ENCODE measurements around the gene MPL.
"Not testable (repeated sequence)": the region's sequence is repeated elsewhere in the genome, so short reads cannot be mapped to it uniquely, and the experiment has no call there.

The MPL gene

GRCh38 chr1:43379476-43379875 is 41.9 kb downstream of the MPL start:
- no peak for DNase-seq (ENCODE audit: low read depth)

- DNase-seq (ENCODE audit: low read depth) = no peak
These were observed 44.0 kb downstream of the MPL start for GRCh38 chr1:43381612-43382011.

- no peak for DNase-seq (ENCODE audit: low read depth)
These were observed 44.6 kb downstream of the MPL start for GRCh38 chr1:43382027-43382779.

GRCh38 chr1:43383449-43383848 is 45.8 kb downstream of the MPL start:
- no peak for DNase-seq (ENCODE audit: low read depth)

GRCh38 chr1:43386676-43387075 is 49.1 kb downstream of the MPL start:
- no peak for DNase-seq (ENCODE audit: low read depth)

- DNase-seq (ENCODE audit: low read depth) = no peak
These were observed 50.5 kb downstream of the MPL start for GRCh38 chr1:43387976-43388599.

- DNase-seq (ENCODE audit: low read depth) = no peak
These were observed 51.0 kb downstream of the MPL start for GRCh38 chr1:43388613-43389012.

GRCh38 chr1:43389326-43390313 is 52.0 kb downstream of the MPL start, which contains the start of the genes MED8 and SZT2:
MED8 (minus strand) TSS chr1:43389800; CDS start chr1:43389764, 36 bp downstream.
SZT2 (plus strand) TSS chr1:43389899; CDS start chr1:43389969, 70 bp downstream.
- peak; percentile 91 for DNase-seq (ENCODE audit: low read depth)

- DNase-seq (ENCODE audit: low read depth) = no peak
These were observed 55.1 kb downstream of the MPL start for GRCh38 chr1:43392702-43393101.

- DNase-seq (ENCODE audit: low read depth) = no peak
These were observed 57.9 kb downstream of the MPL start for GRCh38 chr1:43395523-43395922.

GRCh38 chr1:43396059-43396458 is 58.4 kb downstream of the MPL start:
- no peak for DNase-seq (ENCODE audit: low read depth)

- no peak for DNase-seq (ENCODE audit: low read depth)
These were observed 60.6 kb downstream of the MPL start for GRCh38 chr1:43398227-43398626.

- not testable (repeated sequence) for DNase-seq (ENCODE audit: low read depth)
These were observed 62.8 kb downstream of the MPL start for GRCh38 chr1:43400441-43400840.

- no peak for DNase-seq (ENCODE audit: low read depth)
These were observed 64.7 kb downstream of the MPL start for GRCh38 chr1:43402089-43402865.

Data from activated gamma-delta T cell treated with anti-CD3 and anti-CD28 coated beads, Interleukin-2, amount 50 U/mL, for 16 hours (primary cell).